ENCODE data around the gene FHAD1. TPM values are rescaled to one million over a fixed set of nuclear protein-coding genes. Genes with fewer than 3 reads are reported as not detected.

The FHAD1 gene
- total RNA-seq, 1 experiment from 2014 or later = 1.9 TPM

DNA sequence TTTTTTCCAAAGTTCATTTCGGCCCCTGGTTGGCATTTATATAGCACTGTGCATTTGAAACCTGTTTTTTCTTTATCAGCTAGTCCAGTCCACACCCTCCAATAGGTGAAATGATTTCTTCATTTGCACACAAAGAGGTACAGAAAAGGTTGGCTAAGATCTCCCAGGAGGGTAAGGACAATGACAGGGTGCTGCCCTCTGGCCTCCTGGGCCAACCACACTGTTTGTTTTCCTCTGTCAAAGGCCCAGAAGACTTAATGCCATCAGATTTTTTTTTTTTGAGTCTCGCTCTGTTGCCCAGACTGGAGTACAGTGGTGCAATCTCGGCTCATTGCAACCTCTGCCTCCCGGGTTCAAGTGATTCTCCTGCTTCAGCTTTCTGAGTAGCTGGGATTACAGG, 92.5 kb downstream of the FHAD1 start:
- Histone ChIP-seq H3K56ac (ENCODE audit: insufficient read length, low read depth, low read length) (no peak overlapping the region), H2BK12ac (ENCODE audit: insufficient read length, low read depth, low read length) (no peak overlapping the region), H3K27me3 (ENCODE audit: insufficient read depth, low read length) (no peaks in the 10 kb centered on the region), H2BK5ac (ENCODE audit: insufficient read length, low read length) (no peak overlapping the region), H3K4ac (ENCODE audit: low read depth, low read length) (no peak overlapping the region), H3K18ac (ENCODE audit: insufficient read length, low read depth, low read length) (no peak overlapping the region), H2AFZ (ENCODE audit: low read length) (no peak overlapping the region), H2BK15ac (ENCODE audit: low read depth, low read length) (no peak overlapping the region), H3K27ac (ENCODE audit: insufficient read length, low read depth, low read length) (no peak overlapping the region), H3K9me3 (ENCODE audit: control insufficient read depth, low read depth, low read length) (no peaks in the 10 kb centered on the region), H4K91ac (ENCODE audit: insufficient read length, low read depth, low read length) (no peak overlapping the region), H3K9ac (ENCODE audit: extremely low read depth, insufficient read length, low read length) (no peak overlapping the region), H2BK20ac (ENCODE audit: low read depth, low read length, poor library complexity, severe bottlenecking) (no peak overlapping the region), H3T11ph (ENCODE audit: low read length) (no peak overlapping the region), H3K79me2 (ENCODE audit: insufficient read depth, low read length) (no peaks in the 10 kb centered on the region), H3K14ac (ENCODE audit: insufficient read depth, low read length) (no peak overlapping the region), H4K20me1 (ENCODE audit: control insufficient read depth, insufficient read depth, insufficient read length) (no peaks in the 10 kb centered on the region), H4K8ac (replicated peaks; ENCODE audit: insufficient read length, low read depth, low read length) (no peak overlapping the region), H3K23me2 (ENCODE audit: insufficient read length, low read depth, low read length, poor library complexity, severe bottlenecking) (no peaks in the 10 kb centered on the region), H3K4me1 (ENCODE audit: insufficient read depth, low read length) (no peaks in the 10 kb centered on the region), H2AK5ac (ENCODE audit: insufficient read length, low read length) (no peak overlapping the region), H3K79me1 (ENCODE audit: insufficient read depth, low read depth, low read length, poor library complexity, severe bottlenecking) (no peaks in the 10 kb centered on the region), H4K5ac (ENCODE audit: insufficient read length, low read depth, low read length) (no peak overlapping the region), H3K23ac (ENCODE audit: insufficient read length, low read depth, low read length) (no peak overlapping the region), H3K4me2 (ENCODE audit: insufficient read depth, insufficient read length, low read length) (no peak overlapping the region), H2BK120ac (ENCODE audit: low read depth, low read length, poor library complexity, severe bottlenecking) (no peak overlapping the region)
- Mint-ChIP-seq H3K4me1 (peaks cover 11 to 18% of the 10 kb centered on the region in 2 experiments; a peak in 3 of 4 replicates), H3K4me3 (no peak overlapping the region), H3K36me3 (ENCODE audit: insufficient read depth in 1 of 3, low read depth in 3 of 3) (peaks cover 0 to 8% (median 7%) of the 10 kb centered on the region in 3 experiments; a peak in 6 of 7 replicates), H3K9me3 (peaks cover 0 to 9% of the 10 kb centered on the region in 2 experiments; a peak in 4 of 5 replicates), H3K27me3 (ENCODE audit: low read depth) (peaks cover 15% of the 10 kb centered on the region), H3K27ac (no peak overlapping the region; a peak in 1 of 7 replicates)
- no CpG with 5 or more reads among the region's 4 CpGs for WGBS (ENCODE audit: extremely low coverage, insufficient read length, low lambda C conversion rate)
- DNase-seq = no peak
- TF ChIP-seq, protein P1, sequence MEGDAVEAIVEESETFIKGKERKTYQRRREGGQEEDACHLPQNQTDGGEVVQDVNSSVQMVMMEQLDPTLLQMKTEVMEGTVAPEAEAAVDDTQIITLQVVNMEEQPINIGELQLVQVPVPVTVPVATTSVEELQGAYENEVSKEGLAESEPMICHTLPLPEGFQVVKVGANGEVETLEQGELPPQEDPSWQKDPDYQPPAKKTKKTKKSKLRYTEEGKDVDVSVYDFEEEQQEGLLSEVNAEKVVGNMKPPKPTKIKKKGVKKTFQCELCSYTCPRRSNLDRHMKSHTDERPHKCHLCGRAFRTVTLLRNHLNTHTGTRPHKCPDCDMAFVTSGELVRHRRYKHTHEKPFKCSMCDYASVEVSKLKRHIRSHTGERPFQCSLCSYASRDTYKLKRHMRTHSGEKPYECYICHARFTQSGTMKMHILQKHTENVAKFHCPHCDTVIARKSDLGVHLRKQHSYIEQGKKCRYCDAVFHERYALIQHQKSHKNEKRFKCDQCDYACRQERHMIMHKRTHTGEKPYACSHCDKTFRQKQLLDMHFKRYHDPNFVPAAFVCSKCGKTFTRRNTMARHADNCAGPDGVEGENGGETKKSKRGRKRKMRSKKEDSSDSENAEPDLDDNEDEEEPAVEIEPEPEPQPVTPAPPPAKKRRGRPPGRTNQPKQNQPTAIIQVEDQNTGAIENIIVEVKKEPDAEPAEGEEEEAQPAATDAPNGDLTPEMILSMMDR (conservative IDR thresholded peaks at IDR 0.05) = no peak
